IPS-20b (cell line): ENCODE results near the gene CSPG4.
"Not testable (repeated sequence)": the region's sequence is repeated elsewhere in the genome, so short reads cannot be mapped to it uniquely, and the experiment has no call there.

ENCODE experiments used
- H3K27ac ChIP-seq: one replicate; pipeline ENCODE4 v1.5.1; 2013; ENCODE audit warnings: low read length
- H3K27me3 ChIP-seq: 2 replicates; pipeline ENCODE4 v1.6.1; 2013; ENCODE audit warnings: mild to moderate bottlenecking, low read length, inconsistent platforms; ENCODE audit not compliant: insufficient read depth
- H3K36me3 ChIP-seq: 2 replicates; pipeline ENCODE4 v1.6.1; 2013; ENCODE audit warnings: low read depth, mild to moderate bottlenecking, inconsistent platforms, low read length, moderate library complexity; ENCODE audit not compliant: insufficient read depth
- H3K4me1 ChIP-seq: 2 replicates; pipeline ENCODE4 v1.6.1; 2013; ENCODE audit warnings: mild to moderate bottlenecking, control low read depth, inconsistent platforms, low read length, moderate library complexity; ENCODE audit not compliant: insufficient read depth
- H3K4me3 ChIP-seq: 2 replicates; pipeline ENCODE4 v1.5.1; 2013; ENCODE audit warnings: mild to moderate bottlenecking, low read length, inconsistent platforms
- H3K9ac ChIP-seq: 2 replicates; pipeline ENCODE4 v1.6.1; 2013; ENCODE audit warnings: low read depth, mild to moderate bottlenecking, inconsistent platforms, low read length, moderate library complexity
- H3K9me3 ChIP-seq: 2 replicates; pipeline ENCODE4 v1.6.1; 2013; ENCODE audit warnings: mild to moderate bottlenecking, low read depth, low read length, inconsistent platforms; ENCODE audit not compliant: insufficient read depth

Gene CSPG4

GRCh38 chr15:75720297-75720696 lies 7.6 kb upstream of the CSPG4 start:
- no peaks in the 10 kb centered on the region for H3K4me1 ChIP-seq
- no peaks in the 10 kb centered on the region for H3K36me3 ChIP-seq
- no peak overlapping the region for H3K9ac ChIP-seq
- H3K27me3 ChIP-seq = no peaks in the 10 kb centered on the region
- no peaks in the 10 kb centered on the region for H3K9me3 ChIP-seq
- H3K27ac ChIP-seq = no peak overlapping the region
- H3K4me3 ChIP-seq = no peak overlapping the region

DNA sequence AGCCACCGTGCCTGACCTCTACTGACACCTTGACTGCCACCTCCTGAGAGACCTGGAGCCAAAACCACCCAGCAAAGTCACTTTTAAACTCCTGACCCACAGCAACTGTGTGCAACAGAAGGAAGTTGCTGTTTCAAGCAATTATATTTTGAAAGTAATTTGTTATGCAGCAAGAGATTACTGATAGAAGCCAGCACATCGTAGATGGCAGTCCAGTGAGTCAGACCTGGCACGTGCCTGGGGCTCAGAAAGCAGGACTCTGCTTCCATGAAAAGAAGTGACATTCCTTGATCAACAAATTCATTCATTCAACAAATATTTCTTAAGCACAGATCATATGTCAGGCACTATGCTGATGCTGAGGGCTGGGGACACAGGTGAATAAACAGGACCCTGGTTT lies 5.7 kb upstream of the CSPG4 start:
- no peak overlapping the region for H3K27ac ChIP-seq
- H3K9ac ChIP-seq = no peak overlapping the region
- no peak overlapping the region for H3K4me3 ChIP-seq
- H3K27me3 ChIP-seq = peaks cover 8% of the 10 kb centered on the region
- H3K4me1 ChIP-seq = peaks cover 4% of the 10 kb centered on the region; the same call in 1 of the 2 replicates
- H3K9me3 ChIP-seq = no peaks in the 10 kb centered on the region
- no peaks in the 10 kb centered on the region for H3K36me3 ChIP-seq

DNA sequence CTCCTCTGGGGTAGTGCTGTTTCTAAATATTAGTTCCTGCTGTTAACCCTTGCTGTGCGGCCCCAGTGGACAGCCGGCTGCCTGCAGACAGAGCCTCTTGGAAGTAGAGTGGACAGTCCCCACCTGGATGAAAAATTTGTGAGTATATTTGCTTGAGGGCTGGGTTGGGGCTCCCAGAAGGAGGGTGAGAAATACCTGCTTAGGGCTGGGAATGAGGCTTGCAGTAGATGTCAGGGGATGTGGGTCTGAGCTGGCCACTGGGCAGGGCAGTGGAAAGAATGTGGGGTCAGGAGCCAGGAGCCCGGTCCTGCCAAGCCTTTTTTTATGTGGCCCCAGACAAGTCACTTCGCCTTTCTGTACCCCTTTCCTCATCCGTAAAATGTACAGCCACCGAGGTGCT lies 4.4 kb upstream of the CSPG4 start:
- not testable (repeated sequence) for H3K9ac ChIP-seq
- peaks cover 21% of the 10 kb centered on the region for H3K27me3 ChIP-seq

DNA sequence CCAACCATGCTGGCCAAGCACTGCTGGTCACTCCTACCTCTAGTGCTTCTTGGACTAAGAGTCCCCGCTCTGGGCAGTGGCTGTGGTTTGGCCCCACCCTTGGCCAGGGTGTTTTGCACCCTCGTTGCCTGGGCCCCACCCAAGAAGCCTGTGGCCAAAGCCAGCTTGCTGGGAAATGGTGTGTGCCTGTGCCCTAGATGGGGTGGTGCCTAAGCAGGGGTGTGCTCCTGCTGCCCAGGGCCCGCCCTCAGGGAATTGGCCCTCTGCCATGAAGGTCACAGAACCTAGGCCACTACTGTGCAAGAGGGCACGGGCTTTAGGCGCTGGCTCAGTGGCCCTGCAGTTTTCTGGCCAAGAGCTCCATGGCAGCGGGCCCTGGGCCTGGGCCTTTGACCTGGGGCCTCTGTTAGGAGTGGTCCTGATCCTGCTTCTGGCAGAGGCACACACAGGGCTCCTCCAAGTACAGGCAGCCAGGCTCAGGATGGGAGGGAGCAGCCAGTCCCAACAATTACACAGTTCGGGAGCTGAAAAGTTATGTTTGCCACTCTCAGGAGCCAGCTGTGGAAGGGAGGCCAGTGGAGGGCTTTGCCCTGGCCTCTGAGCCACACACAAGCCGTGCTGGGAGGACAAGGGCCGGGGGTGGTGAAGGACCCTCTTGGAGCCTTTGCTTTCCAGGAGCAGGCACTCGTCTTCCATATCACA lies 3.8 kb upstream of the CSPG4 start:
- not testable (repeated sequence) for H3K27ac ChIP-seq, H3K9me3 ChIP-seq, H3K4me1 ChIP-seq

More for the DNA sequence above, 4.4 kb upstream of the CSPG4 start:
- not testable (repeated sequence) for H3K4me3 ChIP-seq, H3K4me1 ChIP-seq, H3K36me3 ChIP-seq, H3K27ac ChIP-seq, H3K9me3 ChIP-seq

DNA sequence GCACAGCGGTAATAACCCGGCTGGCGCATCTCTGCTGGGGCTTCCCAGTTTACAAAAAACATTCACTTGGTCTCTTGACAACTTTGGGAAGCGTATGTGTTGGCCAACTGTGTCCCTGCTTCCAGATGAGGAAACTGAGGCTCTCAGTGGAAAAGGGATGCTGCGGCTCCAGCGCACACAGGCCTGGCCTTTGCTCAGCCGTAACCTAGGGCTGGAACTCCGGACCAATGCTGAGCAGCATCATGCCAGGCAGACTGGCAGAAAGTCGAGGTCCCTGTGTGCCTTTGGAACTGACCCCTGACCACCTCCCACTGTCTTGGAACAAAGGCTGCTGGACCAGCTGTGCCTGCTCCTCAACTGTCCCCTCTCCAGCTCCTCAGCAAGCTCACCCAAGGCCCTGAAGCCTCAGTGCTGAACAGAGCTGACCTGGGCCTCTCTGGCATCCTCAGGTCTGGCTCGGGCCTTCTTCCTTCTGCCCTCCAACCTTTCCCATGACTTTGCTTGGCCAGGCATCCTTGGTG lies 2.7 kb upstream of the CSPG4 start:
- H3K4me1 ChIP-seq, H3K9me3 ChIP-seq, H3K4me3 ChIP-seq, H3K36me3 ChIP-seq, H3K27ac ChIP-seq, H3K9ac ChIP-seq: not testable (repeated sequence)
- peaks cover 21% of the 10 kb centered on the region for H3K27me3 ChIP-seq

More for the DNA sequence above, 3.8 kb upstream of the CSPG4 start:
- H3K36me3 ChIP-seq, H3K4me3 ChIP-seq, H3K9ac ChIP-seq: not testable (repeated sequence)
- peaks cover 21% of the 10 kb centered on the region for H3K27me3 ChIP-seq

DNA sequence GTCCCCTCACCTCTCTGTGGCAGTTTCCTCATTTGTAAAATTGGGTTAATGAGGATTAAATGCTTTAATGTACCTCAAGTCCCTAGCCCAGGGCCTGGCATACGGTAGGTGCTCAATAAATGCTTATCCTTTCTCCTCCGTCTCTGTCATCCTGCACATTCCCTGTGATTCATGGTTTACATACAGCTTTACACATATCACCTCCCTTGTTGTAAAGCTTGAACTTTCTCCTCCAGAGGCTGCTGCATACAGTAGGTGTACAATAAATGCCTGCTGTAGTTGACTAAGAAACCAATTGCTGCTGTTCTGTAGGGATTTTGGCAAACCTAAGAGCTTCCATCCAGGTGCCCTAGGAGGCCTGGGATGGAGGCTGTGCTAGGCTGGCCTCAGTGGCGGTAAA lies 1.5 kb upstream of the CSPG4 start:
- Histone ChIP-seq H3K9ac (no peak overlapping the region), H3K36me3 (no peaks in the 10 kb centered on the region), H3K4me1 (peaks cover 9% of the 10 kb centered on the region; the same call in 1 of the 2 replicates)

GRCh38 chr15:75713338-75713895 lies 769 bp upstream of the CSPG4 start:
- peak overlapping the region; percentile 41; the same call in 1 of the 2 replicates for H3K9ac ChIP-seq
- H3K36me3 ChIP-seq = no peaks in the 10 kb centered on the region
- peak overlapping the region; percentile 62; the same call in 1 of the 2 replicates for H3K4me3 ChIP-seq
- no peaks in the 10 kb centered on the region for H3K9me3 ChIP-seq
- H3K27me3 ChIP-seq = peaks cover 21% of the 10 kb centered on the region
- peaks cover 9% of the 10 kb centered on the region; the same call in 1 of the 2 replicates for H3K4me1 ChIP-seq
- no peak overlapping the region for H3K27ac ChIP-seq

More for the DNA sequence above, 1.5 kb upstream of the CSPG4 start:
- Histone ChIP-seq H3K27ac (no peak overlapping the region), H3K4me3 (no peak overlapping the region), H3K9me3 (no peaks in the 10 kb centered on the region), H3K27me3 (peaks cover 21% of the 10 kb centered on the region)

GRCh38 chr15:75711495-75711894 lies 1.2 kb downstream of the CSPG4 start:
- peaks cover 21% of the 10 kb centered on the region for H3K27me3 ChIP-seq
- not testable (repeated sequence) for H3K4me3 ChIP-seq, H3K27ac ChIP-seq, H3K36me3 ChIP-seq, H3K9ac ChIP-seq, H3K9me3 ChIP-seq, H3K4me1 ChIP-seq

GRCh38 chr15:75710874-75711273 lies 1.8 kb downstream of the CSPG4 start:
- peaks cover 21% of the 10 kb centered on the region for H3K27me3 ChIP-seq
- not testable (repeated sequence) for H3K4me3 ChIP-seq, H3K4me1 ChIP-seq, H3K36me3 ChIP-seq, H3K9ac ChIP-seq, H3K27ac ChIP-seq, H3K9me3 ChIP-seq

GRCh38 chr15:75709458-75709857 lies 3.2 kb downstream of the CSPG4 start:
- not testable (repeated sequence) for H3K27ac ChIP-seq, H3K9ac ChIP-seq, H3K4me1 ChIP-seq, H3K36me3 ChIP-seq, H3K4me3 ChIP-seq, H3K9me3 ChIP-seq
- peaks cover 21% of the 10 kb centered on the region for H3K27me3 ChIP-seq

DNA sequence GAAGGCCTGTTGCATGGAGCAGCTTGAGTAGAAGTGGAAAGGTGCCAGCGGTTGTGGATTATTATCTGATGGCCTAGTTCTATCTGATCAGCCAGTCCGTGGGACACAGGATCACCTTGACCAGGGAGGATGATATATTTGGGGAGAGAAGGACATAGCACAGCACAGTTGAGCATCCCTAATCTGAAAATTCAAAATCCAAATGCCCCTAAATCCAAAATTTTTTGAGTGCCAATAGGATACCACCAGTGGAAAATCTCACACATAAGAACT lies 6.0 kb downstream of the CSPG4 start:
- no peaks in the 10 kb centered on the region for H3K9me3 ChIP-seq
- no peak overlapping the region for H3K4me3 ChIP-seq
- no peaks in the 10 kb centered on the region for H3K4me1 ChIP-seq
- no peaks in the 10 kb centered on the region for H3K27me3 ChIP-seq
- no peak overlapping the region for H3K27ac ChIP-seq
- H3K36me3 ChIP-seq = no peaks in the 10 kb centered on the region
- H3K9ac ChIP-seq = no peak overlapping the region

- Histone ChIP-seq H3K9me3 (no peaks in the 10 kb centered on the region), H3K4me3 (no peak overlapping the region), H3K27me3 (no peaks in the 10 kb centered on the region), H3K36me3 (no peaks in the 10 kb centered on the region), H3K9ac (no peak overlapping the region), H3K27ac (no peak overlapping the region), H3K4me1 (no peaks in the 10 kb centered on the region)
Measured at GRCh38 chr15:75705854-75706681, 6.6 kb downstream of the CSPG4 start.
